K562 (cell line): ENCODE results near the gene SLC10A1.

ENCODE experiments used
- DMBX1 ChIP-seq: fragments of 250-450 bp; sonication (Bioruptor Pico); IDR thresholded peaks from 2 replicates; pipeline ENCODE4 v1.8.0; 2022; ENCODE audit warnings: inconsistent platforms, mild to moderate bottlenecking, moderate library complexity, borderline replicate concordance
- KLF16 ChIP-seq: IDR thresholded peaks from 2 replicates; pipeline ENCODE4 v1.6.1; 2016; ENCODE audit warnings: antibody characterized with exemption
- PREB ChIP-seq: sonication (generic); formaldehyde crosslinking; IDR thresholded peaks from 2 replicates; pipeline ENCODE4 v1.8.1; 2023; ENCODE audit warnings: mild to moderate bottlenecking, missing genetic modification reagents

- TF ChIP-seq DMBX1 (CRISPR knock-in tag) (no peak), PREB (CRISPR knock-in tag) (no peak), KLF16 (no peak)
Measured at GRCh38 chr14:69839661-69840060, 42.6 kb upstream of the SLC10A1 start.
